GM20431 (cell line): Measurements from ENCODE around the gene CUL9.

Source experiments
- in situ Hi-C: fragments of 300-500 bp; cut with MseI, MboI; formaldehyde crosslinking; loops from one replicate; pipeline ENCODE4 v1.15.0; 2020; ENCODE audit warnings: low sequenced_read_pairs; ENCODE audit not compliant: unreplicated experiment

Gene CUL9

DNA sequence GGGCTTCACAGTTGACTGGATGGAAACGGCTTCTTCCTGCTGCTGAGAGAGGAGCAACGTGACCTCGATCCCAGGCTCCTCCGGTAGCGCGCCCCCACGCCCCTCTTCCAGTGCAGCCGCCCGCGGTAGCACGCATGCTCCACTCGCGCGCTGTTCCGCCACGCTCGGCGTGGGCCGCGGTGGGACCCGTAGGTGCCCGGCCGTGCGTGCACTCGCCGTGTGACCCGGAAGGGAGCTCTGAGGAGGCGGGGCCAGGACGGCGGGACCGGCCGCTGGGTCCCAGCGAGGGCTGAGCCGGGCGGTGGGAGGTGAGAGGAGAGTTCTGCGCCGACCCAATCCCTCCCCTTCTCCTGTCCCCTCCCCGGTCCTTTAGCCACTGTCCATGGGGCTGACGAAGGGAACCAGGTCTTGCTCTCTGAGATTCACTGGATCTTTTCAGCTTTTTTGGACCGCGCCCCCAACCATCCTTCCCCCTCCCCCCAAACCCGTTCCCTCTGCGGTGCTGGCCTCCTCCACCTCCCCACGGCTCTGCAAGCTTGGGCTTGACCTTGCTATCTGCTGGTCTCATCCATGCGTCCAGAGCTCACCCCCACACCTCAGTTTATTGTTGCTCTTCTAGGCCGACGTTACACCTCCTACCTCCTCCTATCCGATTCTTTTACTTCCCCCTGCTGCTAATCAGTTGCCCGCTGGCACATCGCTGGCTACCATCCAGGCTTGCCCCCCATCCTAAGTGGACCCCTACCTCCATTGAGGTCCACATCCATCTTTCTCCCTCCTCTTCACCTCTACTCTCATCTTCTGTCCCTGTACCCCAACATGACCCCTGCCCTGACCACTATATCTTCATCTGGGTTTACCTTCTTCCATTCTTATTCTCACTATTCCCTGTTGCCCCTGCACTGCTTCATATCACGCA, at the start of gene CUL9:
CUL9 (plus strand) TSS at position 255 of the 919 bp plus-strand sequence. CDS start 2,115 bp downstream, outside the sequence.
- in situ Hi-C loops = no loop called here

DNA sequence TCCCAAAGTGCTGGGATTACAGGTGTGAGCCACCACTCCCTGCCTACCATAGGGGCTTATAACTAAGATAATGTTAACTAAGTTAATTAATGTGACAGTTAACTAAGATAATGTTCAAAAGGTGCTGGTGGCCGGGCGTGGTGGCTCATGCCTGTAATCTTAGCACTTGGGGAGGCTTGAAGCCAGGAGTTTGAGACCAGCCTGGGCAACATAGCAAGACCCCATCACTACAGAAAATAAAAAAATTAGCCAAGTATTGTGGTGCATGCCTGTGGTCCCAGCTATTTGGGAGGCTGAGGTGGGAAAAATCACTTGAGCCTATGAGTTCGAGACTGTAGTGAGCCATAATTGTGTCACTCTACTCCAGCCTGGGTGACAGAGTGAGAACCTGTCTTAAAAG, 43.7 kb upstream of the CUL9 start:
- in situ Hi-C loops = loop anchor here (25.0 kb wide), 1 partner anchor 226 kb away; the partner anchor contains the start of gene PTCRA

DNA sequence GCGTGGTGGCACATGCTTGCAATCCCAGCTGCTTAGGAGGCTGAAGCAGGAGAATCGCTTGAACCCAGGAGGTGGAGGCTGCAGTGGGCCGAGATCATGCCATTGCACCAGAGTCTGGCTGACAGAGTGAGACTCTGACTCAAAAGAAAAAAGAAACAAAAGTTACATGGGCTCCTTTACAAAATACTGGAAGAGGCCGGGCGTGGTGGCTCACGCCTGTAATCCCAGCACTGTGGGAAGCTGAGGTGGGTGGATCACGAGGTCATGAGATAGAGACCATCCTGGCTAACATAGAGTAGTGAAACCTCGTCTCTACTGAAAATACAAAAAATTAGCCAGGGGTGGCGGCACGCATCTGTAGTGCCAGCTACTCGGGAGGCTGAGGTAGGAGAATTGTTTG, 42.0 kb upstream of the CUL9 start:
- in situ Hi-C loops = loop anchor here (25.0 kb wide), 1 partner anchor 228 kb away; the partner anchor contains the start of gene PTCRA

DNA sequence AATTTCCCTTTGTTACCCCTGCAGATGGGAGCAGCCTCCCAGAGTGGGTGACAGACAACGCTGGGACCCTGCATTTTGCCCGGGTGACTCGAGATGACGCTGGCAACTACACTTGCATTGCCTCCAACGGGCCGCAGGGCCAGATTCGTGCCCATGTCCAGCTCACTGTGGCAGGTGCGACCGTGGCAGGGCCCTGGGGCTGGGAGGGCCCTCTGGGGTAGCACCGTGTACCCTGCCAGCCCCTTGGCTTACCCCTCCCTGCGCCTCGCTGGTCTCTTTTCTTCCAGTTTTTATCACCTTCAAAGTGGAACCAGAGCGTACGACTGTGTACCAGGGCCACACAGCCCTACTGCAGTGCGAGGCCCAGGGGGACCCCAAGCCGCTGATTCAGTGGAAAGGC, 40.4 kb upstream of the CUL9 start:
- in situ Hi-C loops = loop anchor here (25.0 kb wide), 1 partner anchor 229 kb away; the partner anchor contains the start of gene PTCRA

DNA sequence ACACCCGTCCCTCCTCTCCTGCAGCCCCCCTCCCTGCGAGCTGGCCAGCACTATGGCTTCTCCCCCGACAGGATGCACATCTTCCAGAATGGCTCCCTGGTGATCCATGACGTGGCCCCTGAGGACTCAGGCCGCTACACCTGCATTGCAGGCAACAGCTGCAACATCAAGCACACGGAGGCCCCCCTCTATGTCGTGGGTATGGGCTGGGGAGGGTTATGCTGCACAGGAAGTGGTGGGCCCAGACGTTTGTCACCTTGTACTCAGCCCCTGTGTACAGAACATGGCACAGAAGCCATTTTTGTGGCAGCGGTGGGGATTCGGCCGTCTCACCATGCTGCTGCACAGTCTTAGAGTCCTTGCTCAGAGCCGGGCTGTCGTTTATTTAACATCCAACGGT, 39.9 kb upstream of the CUL9 start:
- in situ Hi-C loops = loop anchor here (25.0 kb wide), 1 partner anchor 230 kb away; the partner anchor contains the start of gene PTCRA

DNA sequence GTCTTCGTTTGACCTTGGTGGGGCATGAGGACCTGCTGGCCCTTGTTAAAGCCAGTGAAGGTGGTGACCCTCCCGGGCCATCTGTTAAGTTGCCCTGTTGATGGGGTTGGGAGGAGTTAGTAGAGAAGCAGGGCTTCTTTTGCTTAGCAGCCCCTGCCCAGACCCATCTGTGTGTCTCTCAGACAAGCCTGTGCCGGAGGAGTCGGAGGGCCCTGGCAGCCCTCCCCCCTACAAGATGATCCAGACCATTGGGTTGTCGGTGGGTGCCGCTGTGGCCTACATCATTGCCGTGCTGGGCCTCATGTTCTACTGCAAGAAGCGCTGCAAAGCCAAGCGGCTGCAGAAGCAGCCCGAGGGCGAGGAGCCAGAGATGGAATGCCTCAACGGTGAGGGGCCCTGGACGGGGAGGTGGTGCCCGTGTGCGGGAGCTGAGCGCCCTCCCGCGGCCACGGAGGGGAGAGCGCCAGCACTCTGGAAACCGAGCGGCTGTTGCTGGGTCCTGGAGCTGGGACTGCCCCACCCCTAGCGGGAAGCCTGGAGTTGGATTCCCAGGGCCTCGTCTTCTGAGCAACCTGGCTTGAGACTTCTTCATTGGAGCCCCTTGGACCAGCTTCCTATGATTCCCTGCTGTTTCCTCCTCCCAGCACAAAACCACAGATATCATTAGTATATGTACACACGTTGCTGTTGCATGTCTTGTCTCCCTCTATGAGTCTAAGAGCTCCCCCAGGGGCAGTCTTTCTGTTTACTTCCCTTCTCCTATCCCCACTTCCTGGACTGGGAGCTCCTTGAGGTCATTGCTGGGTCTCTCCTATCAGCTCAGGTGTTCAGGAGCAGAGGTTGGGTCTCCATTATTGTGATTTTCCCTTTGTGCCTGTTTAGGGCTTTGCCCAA, 38.5 kb upstream of the CUL9 start:
- in situ Hi-C loops = loop anchor here (25.0 kb wide), 1 partner anchor 231 kb away; the partner anchor contains the start of gene PTCRA

DNA sequence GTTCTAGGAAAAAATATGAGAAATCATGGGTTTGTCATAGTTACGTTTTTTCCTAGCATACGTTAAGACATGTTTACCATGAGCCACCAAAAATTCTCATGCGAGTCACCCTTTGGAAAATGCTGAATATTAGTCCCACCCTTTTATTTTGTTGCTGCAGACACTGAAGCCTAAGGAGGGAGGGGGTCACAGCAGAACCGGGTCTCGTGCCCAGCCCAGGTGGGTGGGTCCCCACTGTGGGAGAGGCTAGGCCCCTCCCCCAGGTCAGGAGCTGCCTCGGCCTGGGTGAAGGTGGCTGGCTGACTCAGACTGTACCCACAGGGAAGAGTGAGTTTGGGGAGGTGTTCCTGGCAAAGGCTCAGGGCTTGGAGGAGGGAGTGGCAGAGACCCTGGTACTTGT, 37.1 kb upstream of the CUL9 start:
- in situ Hi-C loops = loop anchor here (25.0 kb wide), 1 partner anchor 233 kb away; the partner anchor contains the start of gene PTCRA

DNA sequence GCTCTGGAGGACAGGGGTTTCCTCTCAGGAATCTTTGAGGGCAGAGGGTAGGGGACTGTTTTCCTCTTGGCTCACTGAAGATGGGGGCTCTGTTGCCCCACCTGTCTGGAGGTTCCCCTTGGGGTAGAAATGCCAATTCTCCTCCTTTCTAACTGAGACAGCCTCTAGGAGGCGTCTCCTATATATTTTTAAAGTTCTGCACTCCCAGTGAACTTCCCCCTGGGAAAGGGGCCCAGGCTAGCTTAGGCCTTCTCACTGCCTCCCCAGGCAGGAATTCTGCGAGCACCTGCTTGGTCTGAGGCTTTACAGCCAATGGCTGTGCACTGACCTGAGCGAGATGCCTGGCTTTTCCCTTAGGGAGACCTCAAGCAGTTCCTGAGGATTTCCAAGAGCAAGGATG, 35.7 kb upstream of the CUL9 start:
- in situ Hi-C loops = loop anchor here (25.0 kb wide), 1 partner anchor 234 kb away; the partner anchor contains the start of gene PTCRA

DNA sequence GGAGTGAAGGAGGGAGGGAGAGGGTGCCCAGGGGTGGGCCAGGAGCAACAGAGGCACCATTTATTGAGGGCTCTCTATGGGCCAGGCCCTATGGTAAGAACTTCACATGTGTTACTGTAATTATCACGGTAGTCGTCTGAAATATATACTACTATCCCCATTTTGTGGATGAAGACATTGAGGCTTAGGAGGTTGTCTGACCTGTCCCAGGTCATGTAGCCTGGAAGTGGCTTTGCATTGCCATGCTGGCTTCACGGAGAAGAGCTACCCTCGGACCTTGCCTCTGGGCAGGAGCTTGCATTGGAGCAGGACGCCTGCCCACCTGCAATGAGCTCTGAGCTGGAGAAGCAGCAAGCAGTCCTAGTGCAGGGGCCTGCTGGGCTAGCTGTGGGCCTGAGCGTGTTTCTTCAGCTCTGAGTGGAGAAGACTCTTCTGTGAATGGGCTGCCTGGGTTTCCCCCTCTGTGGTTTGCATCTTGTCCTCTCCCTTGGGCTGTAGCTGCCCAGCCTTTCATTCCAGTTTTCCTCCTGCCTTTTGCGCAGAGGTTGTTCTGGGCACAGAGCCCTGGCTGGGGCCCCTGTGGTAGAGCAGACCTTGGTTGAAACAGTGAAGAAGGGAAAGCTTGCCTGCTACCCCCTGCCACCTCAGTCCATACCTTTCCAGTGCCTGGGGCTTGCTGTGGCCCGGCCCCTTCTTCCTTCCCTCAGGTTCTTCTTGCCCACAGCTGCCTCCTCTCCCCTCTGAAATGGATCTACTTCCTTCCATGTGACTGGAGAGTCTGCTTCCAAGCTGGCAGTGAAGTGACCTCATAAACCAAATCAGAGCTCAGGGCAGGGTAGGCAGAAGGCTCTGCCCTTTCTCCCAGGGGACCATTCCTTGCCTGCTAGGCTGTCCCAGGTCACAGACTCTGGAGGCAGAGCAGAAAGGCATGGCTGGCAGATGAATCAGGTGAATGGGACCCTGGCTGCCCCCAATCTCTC, 35.0 kb upstream of the CUL9 start:
- in situ Hi-C loops = loop anchor here (25.0 kb wide), 1 partner anchor 235 kb away; the partner anchor contains the start of gene PTCRA

DNA sequence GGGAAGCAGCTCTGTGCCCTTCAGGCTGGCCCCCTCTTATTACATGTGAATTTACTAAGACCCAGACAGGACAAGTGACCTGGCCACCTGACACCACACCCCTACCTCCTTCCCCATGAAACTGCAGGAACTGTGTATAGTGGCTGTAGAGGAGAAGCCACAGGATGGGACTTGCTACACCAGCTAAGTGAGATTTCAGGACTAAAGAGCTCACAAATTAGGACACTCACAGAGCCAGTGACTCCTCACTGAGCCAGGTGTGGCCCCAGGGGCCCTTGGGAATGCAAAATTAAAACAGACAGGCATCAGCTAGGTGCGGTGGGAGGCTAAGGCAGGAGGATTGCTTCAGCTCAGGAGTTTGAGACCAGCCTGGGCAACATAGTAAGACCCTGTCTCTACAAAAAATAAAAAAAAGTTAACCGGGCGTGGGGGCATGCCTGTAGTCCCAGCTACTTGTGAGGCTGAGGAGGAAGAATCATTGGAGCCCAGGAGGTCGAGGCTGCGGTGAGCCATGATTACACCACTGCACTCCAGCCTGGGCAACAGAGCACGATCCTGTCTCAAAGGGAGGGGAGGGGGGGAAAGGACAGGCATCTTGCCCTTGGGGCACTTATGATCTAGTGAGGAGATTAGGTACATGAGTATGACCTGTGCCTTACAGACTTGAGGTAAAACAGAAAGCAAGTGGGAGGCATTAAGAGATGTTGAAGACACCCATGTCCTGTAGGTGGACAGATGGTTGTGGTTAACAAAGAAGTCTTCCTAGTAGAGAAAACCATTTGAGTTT, 34.1 kb upstream of the CUL9 start:
- in situ Hi-C loops = loop anchor here (25.0 kb wide), 1 partner anchor 236 kb away; the partner anchor contains the start of gene PTCRA

DNA sequence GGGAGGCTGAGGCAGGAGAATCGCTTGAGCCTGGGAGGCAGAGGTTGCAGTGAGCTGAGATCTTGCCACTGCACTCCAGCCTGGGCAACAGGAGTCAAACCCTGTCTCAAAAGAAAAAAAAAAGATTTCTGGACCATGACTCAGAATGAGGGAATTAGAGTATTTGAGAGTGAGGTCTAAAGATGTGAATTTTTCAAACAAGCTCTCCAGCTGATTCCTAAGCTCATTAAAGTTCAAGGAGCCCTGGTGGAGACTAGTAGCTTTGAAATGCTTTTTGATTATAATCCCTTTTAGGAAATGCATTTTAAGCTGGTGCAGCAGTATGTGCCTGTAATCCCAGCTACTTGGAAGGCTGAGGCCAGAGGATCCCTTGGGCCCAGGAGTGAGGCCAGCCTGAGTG, 32.7 kb upstream of the CUL9 start:
- in situ Hi-C loops = loop anchor here (25.0 kb wide), 1 partner anchor 237 kb away; the partner anchor contains the start of gene PTCRA

DNA sequence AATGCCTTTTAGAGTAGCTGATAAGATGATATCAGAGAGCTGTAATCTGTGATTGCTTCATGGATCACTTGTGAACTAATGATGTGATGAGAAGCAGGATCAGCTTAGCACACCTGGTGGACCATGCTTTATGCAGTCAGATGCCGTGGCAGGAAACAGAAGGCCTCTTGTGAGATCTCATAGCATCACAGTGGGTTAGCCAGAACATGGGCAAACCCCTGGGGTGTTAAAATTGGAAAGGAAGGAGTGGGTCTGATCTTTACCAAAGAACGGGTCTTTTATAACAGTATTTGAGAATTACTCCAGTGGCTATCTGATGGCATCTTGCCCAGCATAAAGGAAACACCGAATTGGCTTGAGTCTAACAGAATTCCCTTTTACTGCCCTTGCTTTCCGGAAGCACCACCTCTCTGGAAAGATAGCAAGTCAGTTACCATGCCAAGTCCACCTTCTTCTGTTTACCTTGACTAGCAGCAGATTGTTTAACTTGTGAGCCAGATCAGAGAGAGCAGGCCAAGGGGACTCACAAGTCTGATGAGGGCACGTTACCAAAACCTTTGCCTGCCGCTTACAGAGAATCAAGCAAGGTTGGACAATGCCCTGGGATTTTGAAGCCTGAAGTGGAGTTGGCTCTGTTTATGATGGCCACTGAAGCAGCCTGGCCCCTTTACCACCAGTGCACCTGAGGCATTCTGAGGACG, 31.8 kb upstream of the CUL9 start:
- in situ Hi-C loops = no loop called here

DNA sequence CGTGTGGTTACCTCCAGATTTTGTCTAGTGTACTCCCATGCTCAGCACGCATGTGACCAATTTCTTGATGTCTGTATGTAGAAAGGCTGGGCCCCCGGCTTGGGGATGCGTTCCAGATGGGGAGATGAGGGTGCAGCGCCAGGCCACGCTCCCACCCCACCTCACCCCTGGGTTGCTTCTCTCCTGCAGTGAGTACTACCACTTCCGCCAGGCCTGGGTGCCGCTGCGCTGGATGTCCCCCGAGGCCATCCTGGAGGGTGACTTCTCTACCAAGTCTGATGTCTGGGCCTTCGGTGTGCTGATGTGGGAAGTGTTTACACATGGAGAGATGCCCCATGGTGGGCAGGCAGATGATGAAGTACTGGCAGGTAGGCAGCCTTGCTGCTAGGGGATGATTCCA, 22.4 kb upstream of the CUL9 start:
- in situ Hi-C loops = no loop called here

DNA sequence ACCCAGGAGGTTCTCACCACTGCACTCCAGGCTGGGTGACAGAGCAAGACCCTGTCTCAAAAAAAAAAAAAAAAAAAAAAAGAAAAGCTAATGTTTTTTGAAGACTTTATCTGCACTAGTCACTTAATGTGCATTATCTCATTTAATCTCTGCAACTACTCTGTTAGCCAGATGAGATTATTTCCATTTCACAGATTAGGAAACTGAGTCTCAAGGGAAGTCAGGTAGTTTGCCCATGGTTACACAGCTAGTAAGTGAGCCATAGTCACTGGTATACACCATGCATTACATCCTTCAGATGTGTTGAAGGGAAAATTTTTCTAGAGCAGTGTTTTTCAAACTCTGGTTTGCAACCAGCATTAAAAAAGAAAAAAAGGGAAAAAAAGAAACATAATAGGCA, 18.1 kb upstream of the CUL9 start:
- in situ Hi-C loops = no loop called here

DNA sequence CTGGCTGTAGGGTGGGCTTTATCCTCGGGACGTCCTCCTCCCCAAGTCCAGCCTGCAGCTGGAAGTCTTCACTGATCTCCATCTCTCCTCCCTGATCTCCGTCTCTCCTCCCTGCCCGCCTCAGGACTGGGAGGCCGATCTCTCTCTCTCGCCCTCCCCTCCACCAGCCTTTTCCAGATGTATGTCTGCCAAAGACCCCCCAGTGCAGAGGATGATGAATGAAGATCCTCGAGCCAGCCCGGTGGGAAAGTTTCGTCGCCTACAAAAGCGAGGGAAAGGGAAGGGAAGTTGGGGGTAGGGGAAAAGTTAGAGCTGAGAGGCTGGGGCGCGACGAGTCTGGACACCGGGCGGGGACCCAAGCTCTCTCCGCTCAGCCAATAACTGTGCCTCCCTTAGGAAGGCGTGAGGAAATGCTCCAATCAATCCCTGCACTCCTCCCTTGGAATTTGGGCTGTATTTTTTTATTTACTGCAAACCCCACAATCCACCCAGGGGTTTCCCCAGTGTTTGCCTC, 11.5 kb upstream of the CUL9 start:
- in situ Hi-C loops = no loop called here

DNA sequence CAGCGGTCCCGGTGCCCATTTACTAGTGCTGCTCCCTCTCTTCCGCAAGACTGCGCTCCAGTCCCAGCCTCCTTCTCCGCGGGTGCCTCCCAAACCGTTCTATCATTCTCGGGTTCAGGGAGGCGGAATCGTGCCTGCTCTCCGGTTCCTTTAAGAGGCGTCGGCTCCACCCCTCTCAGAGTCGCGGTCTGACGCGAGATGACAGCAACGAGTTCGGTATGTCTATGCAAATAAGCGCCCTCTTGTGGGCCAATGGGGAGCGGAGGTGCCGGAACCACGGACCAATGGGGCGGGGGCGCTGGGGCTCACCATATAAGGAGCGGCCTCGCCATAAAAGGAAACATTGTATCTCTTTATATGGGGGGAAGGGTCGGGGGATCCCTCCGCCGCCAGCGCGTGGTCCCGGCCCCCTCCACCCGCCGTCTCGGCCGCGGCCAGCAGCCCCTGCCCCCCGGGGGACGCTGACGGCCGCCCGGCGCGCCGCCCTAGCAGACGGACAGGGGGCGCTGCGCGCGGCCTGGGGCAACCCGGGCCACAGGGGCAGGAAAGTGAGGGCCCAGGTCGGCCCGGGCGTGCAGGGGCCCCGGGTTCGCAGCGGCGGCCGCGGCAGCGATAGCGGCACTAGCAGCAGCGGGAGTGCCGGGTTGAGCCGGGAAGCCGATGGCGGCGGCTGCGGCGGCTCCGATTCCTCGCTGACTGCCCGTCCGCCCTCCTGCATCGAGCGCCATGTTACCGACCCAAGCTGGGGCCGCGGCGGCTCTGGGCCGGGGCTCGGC, 10.9 kb upstream of the CUL9 start, which contains the start of gene SRF:
SRF (plus strand) TSS at position 339 of the 776 bp plus-strand sequence; CDS start at position 727, 388 bp downstream.
- in situ Hi-C loops = no loop called here

DNA sequence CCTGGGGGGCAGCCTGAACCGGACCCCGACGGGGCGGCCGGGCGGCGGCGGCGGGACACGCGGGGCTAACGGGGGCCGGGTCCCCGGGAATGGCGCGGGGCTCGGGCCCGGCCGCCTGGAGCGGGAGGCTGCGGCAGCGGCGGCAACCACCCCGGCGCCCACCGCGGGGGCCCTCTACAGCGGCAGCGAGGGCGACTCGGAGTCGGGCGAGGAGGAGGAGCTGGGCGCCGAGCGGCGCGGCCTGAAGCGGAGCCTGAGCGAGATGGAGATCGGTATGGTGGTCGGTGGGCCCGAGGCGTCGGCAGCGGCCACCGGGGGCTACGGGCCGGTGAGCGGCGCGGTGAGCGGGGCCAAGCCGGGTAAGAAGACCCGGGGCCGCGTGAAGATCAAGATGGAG, 10.3 kb upstream of the CUL9 start:
- in situ Hi-C loops = no loop called here
